Liver (tissue), 9 donors: Measurements from ENCODE around the gene TTC1. TPM values are rescaled to one million over a fixed set of nuclear protein-coding genes. Genes with fewer than 3 reads are reported as not detected.

ENCODE experiments used
- DNase-seq: peaks from one replicate; pipeline ENCODE4 v3.0.0-alpha.2; 2017; ENCODE audit warnings: low spot score
- H3K27ac ChIP-seq, 2 donors: one replicate each; pipeline ENCODE4 v1.7.0; 2013; ENCODE audit warnings: inconsistent platforms in 2 of 2, low read length in 2 of 2, control low read depth in 1 of 2, low read depth in 1 of 2, mild to moderate bottlenecking in 1 of 2
- H3K27me3 ChIP-seq, 4 donors: one replicate each; pipeline versions ENCODE4 v1.6.1 to v1.7.0; 2013; ENCODE audit warnings: low read length in 3 of 4, inconsistent platforms in 1 of 4, mild to moderate bottlenecking in 1 of 4, moderate library complexity in 1 of 4; ENCODE audit not compliant: control insufficient read depth in 4 of 4, insufficient read depth in 4 of 4
- H3K36me3 ChIP-seq, 4 donors: one replicate each; pipeline versions ENCODE4 v1.6.1 to v1.7.0; 2013; ENCODE audit warnings: low read length in 3 of 4, mild to moderate bottlenecking in 3 of 4, low read depth in 1 of 4, moderate library complexity in 1 of 4; ENCODE audit not compliant: control insufficient read depth in 4 of 4, insufficient read depth in 3 of 4
- H3K4me1 ChIP-seq, 4 donors: one replicate each; pipeline versions ENCODE4 v1.6.1 to v1.7.0; 2013; ENCODE audit warnings: low read length in 3 of 4, mild to moderate bottlenecking in 3 of 4, moderate library complexity in 1 of 4; ENCODE audit not compliant: control insufficient read depth in 4 of 4, insufficient read depth in 4 of 4
- H3K4me3 ChIP-seq, 3 donors: one replicate each; pipeline versions ENCODE4 v1.6.1 to v1.7.0; 2013; ENCODE audit warnings: low read length in 3 of 3, control low read depth in 1 of 3, low read depth in 1 of 3, mild to moderate bottlenecking in 1 of 3
- H3K9ac ChIP-seq, 2 donors: one replicate each; pipeline ENCODE4 v1.7.0; 2013; ENCODE audit warnings: low read length in 2 of 2, mild to moderate bottlenecking in 2 of 2, moderate library complexity in 2 of 2, control low read depth in 1 of 2, low read depth in 1 of 2
- H3K9me3 ChIP-seq, 4 donors: one replicate each; pipeline versions ENCODE4 v1.6.1 to v1.7.0; 2013; ENCODE audit warnings: low read length in 3 of 4; ENCODE audit not compliant: control insufficient read depth in 4 of 4
- EGR1 ChIP-seq, 2 donors: IDR thresholded peaks; 2 replicates each; pipeline ENCODE4 v1.6.1; 2016 to 2018; ENCODE audit warnings: antibody characterized with exemption in 2 of 2, low read depth in 2 of 2
- FOXA2 ChIP-seq: IDR thresholded peaks from 2 replicates; pipeline ENCODE4 v1.6.1; 2016; ENCODE audit warnings: antibody characterized with exemption
- GABPA ChIP-seq, 2 donors: IDR thresholded peaks in 1 of 2; conservative IDR thresholded peaks in 1 of 2; 2 replicates each; pipeline ENCODE4 v1.6.1; 2016; ENCODE audit warnings: antibody characterized with exemption in 2 of 2, mild to moderate bottlenecking in 1 of 2, moderate library complexity in 1 of 2
- HNF4A ChIP-seq, 2 donors: conservative IDR thresholded peaks; 2 replicates each; pipeline ENCODE4 v1.6.1; 2016; ENCODE audit warnings: antibody characterized with exemption in 2 of 2, mild to moderate bottlenecking in 2 of 2
- HNF4G ChIP-seq: IDR thresholded peaks from 2 replicates; pipeline ENCODE4 v1.6.1; 2016; ENCODE audit warnings: antibody characterized with exemption
- JUND ChIP-seq, 2 donors: IDR thresholded peaks; 2 replicates each; pipeline ENCODE4 v1.6.1; 2016; ENCODE audit warnings: antibody characterized with exemption in 2 of 2
- MAX ChIP-seq: IDR thresholded peaks from 2 replicates; pipeline ENCODE4 v1.6.1; 2016; ENCODE audit warnings: antibody characterized with exemption
- NR2F2 ChIP-seq: IDR thresholded peaks from 2 replicates; pipeline ENCODE4 v1.6.1; 2016; ENCODE audit warnings: antibody characterized with exemption
- RAD21 ChIP-seq, 2 donors: IDR thresholded peaks; 2 replicates each; pipeline ENCODE4 v1.6.1; 2016; ENCODE audit warnings: antibody characterized with exemption in 2 of 2, mild to moderate bottlenecking in 2 of 2
- RXRA ChIP-seq, 2 donors: IDR thresholded peaks; 2 replicates each; pipeline ENCODE4 v1.6.1; 2017 to 2018; ENCODE audit warnings: antibody characterized with exemption in 2 of 2, mild to moderate bottlenecking in 1 of 2
- SP1 ChIP-seq: IDR thresholded peaks from 2 replicates; pipeline ENCODE4 v1.6.1; 2018; ENCODE audit warnings: antibody characterized with exemption, mild to moderate bottlenecking
- TAF1 ChIP-seq: conservative IDR thresholded peaks from 2 replicates; pipeline ENCODE4 v1.6.1; 2016; ENCODE audit warnings: antibody characterized with exemption, mild to moderate bottlenecking
- YY1 ChIP-seq: IDR thresholded peaks from 2 replicates; pipeline ENCODE4 v1.6.1; 2016; ENCODE audit warnings: antibody characterized with exemption, mild to moderate bottlenecking
- WGBS: extraction: QIAGEN DNeasy Blood & Tissue Kit; methylation state at CpG from one replicate; pipeline ENCODE4 v1.1.7; 2013; 5-methylcytosine and 5-hydroxymethylcytosine counted together
- polyA plus RNA-seq, 2 donors: library from polyadenylated mRNA; stranded (reverse) in 1 of 2; unstranded in 1 of 2; fragments of 200-250 nt in 1 of 2; fragments of >200 nt in 1 of 2; fragmentation: Nextera tagmentation in 1 of 2; extraction: Ambion mirVana in 1 of 2; gene quantifications; one replicate each; pipeline versions ENCODE4 v1.2.1 to v1.2.3, GENCODE V29; 2013 to 2015
- total RNA-seq, 2 donors: library from RNA; depleted of rRNA; stranded (reverse); fragments of >200 nt; gene quantifications; one replicate each; pipeline ENCODE4 v1.2.3, GENCODE V29; 2014
- TF ChIP-seq, protein P1 (sequence below): fragments of 150-350 bp; IDR thresholded peaks from 2 replicates; pipeline ENCODE4 v1.5.1; 2017; ENCODE audit warnings: improper control_type of control experiment, low read depth, low read length; ENCODE audit not compliant: missing input control
- TF ChIP-seq, protein P2 (sequence below): IDR thresholded peaks from 2 replicates; pipeline ENCODE4 v1.6.1; 2016; ENCODE audit warnings: antibody characterized with exemption
- TF ChIP-seq, protein P3 (sequence below): IDR thresholded peaks from 2 replicates; pipeline ENCODE4 v1.6.1; 2016; ENCODE audit warnings: antibody characterized with exemption, mild to moderate bottlenecking
- donor health status: healthy.
- donor health status: healthy.
- donor health status: healthy.
- donor health status: healthy.
- donor health status: healthy.

Gene TTC1
- total and polyA plus RNA-seq, 4 donors = 18.0 to 35.5 (median 22.2) TPM

DNA sequence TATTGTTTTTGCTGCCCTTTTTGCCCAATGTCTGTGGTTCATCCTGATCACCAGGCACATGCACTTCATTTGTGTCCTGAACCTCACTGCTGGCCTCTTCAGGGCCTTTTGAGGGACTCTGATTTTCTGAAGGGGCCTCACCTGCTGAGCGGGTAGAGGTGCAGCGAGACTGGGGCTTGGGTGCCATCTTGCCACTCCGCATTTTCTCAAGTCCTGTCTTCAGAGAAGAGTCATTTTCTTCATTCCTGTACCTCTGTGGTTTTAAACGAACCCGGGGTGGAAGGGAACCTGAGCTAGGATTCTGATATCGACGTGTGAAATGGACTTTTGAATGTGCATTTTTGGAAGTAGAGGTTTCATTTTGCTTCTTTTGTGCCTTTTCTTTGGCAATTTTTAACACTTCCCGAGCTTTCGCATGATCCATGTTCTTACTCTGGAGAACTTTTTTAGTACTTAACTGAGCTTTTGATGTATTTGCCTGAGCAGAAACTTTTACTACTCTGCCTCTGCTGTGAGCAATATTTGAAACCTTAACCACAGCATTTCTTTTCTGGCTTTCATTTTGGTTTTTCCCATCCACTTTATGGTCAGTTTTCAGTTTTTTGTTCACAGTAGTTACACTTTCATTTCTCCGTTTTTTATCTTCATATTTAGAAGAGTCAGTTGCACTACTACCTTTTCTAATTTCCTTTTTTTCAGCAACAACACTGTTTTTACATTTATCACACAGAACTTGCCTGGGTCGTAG is 84.2 kb downstream of the TTC1 start:
- Histone ChIP-seq H3K9ac (no peak overlapping the region), H3K27me3 (no peaks in the 10 kb centered on the region), H3K36me3 (peaks cover 5 to 17% (median 15%) of the 10 kb centered on the region in 4 donors), H3K4me1 (no peaks in the 10 kb centered on the region), H3K4me3 (no peak overlapping the region), H3K27ac (no peak overlapping the region), H3K9me3 (no peaks in the 10 kb centered on the region)
- no peak for DNase-seq
- no peak for TF ChIP-seq TAF1
- TF ChIP-seq YY1 = no peak
- no peak for TF ChIP-seq RAD21 (IDR thresholded peaks at IDR 0.05)
- TF ChIP-seq JUND (IDR thresholded peaks at IDR 0.05) = no peak
- WGBS = 96% methylated on average over 11 of the region's 11 CpGs

DNA sequence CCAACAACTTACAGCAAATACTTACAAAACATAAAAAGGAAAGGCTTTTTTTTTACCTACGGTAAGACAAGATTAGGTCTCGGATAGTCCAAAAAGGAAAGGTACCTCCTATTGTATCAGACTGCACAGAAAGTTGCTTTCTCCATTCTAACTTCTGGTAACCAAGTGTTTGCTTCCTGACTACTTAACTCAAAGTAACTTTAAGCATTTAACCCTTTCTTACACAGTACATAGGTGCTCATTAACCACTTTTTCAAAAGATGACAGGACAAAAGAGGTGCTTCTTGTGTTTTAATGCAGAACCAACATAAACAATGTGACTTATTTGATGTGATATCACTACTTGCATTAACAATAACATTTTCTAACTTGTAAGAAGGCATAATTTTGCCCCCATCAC is 87.2 kb downstream of the TTC1 start:
- H3K27me3 ChIP-seq = no peaks in the 10 kb centered on the region
- H3K36me3 ChIP-seq = peaks cover 5 to 21% (median 15%) of the 10 kb centered on the region in 4 donors
- H3K9ac ChIP-seq = no peak overlapping the region
- 97% methylated on average over 2 of the region's 2 CpGs for WGBS
- H3K4me1 ChIP-seq = no peaks in the 10 kb centered on the region
- H3K4me3 ChIP-seq = no peak overlapping the region
- TF ChIP-seq, protein P1, sequence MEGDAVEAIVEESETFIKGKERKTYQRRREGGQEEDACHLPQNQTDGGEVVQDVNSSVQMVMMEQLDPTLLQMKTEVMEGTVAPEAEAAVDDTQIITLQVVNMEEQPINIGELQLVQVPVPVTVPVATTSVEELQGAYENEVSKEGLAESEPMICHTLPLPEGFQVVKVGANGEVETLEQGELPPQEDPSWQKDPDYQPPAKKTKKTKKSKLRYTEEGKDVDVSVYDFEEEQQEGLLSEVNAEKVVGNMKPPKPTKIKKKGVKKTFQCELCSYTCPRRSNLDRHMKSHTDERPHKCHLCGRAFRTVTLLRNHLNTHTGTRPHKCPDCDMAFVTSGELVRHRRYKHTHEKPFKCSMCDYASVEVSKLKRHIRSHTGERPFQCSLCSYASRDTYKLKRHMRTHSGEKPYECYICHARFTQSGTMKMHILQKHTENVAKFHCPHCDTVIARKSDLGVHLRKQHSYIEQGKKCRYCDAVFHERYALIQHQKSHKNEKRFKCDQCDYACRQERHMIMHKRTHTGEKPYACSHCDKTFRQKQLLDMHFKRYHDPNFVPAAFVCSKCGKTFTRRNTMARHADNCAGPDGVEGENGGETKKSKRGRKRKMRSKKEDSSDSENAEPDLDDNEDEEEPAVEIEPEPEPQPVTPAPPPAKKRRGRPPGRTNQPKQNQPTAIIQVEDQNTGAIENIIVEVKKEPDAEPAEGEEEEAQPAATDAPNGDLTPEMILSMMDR = no peak
- no peak for TF ChIP-seq GABPA (IDR thresholded peaks at IDR 0.05 in 1 of 2, conservative IDR thresholded peaks at IDR 0.05 in 1 of 2)
- no peak for TF ChIP-seq JUND (IDR thresholded peaks at IDR 0.05)
- no peak for TF ChIP-seq TAF1
- no peak for TF ChIP-seq RXRA (IDR thresholded peaks at IDR 0.05)
- no peak for TF ChIP-seq RAD21 (IDR thresholded peaks at IDR 0.05)
- TF ChIP-seq, protein P2, sequence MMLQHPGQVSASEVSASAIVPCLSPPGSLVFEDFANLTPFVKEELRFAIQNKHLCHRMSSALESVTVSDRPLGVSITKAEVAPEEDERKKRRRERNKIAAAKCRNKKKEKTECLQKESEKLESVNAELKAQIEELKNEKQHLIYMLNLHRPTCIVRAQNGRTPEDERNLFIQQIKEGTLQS = no peak
- no peak for TF ChIP-seq MAX
- TF ChIP-seq HNF4G = no peak
- TF ChIP-seq SP1 = no peak
- no peak for TF ChIP-seq NR2F2
- TF ChIP-seq EGR1 (IDR thresholded peaks at IDR 0.05; ENCODE audit: low read depth in 2 of 2) = no peak
- no peak for TF ChIP-seq HNF4A (conservative IDR thresholded peaks at IDR 0.05)
- no peak for TF ChIP-seq FOXA2
- TF ChIP-seq, protein P3, sequence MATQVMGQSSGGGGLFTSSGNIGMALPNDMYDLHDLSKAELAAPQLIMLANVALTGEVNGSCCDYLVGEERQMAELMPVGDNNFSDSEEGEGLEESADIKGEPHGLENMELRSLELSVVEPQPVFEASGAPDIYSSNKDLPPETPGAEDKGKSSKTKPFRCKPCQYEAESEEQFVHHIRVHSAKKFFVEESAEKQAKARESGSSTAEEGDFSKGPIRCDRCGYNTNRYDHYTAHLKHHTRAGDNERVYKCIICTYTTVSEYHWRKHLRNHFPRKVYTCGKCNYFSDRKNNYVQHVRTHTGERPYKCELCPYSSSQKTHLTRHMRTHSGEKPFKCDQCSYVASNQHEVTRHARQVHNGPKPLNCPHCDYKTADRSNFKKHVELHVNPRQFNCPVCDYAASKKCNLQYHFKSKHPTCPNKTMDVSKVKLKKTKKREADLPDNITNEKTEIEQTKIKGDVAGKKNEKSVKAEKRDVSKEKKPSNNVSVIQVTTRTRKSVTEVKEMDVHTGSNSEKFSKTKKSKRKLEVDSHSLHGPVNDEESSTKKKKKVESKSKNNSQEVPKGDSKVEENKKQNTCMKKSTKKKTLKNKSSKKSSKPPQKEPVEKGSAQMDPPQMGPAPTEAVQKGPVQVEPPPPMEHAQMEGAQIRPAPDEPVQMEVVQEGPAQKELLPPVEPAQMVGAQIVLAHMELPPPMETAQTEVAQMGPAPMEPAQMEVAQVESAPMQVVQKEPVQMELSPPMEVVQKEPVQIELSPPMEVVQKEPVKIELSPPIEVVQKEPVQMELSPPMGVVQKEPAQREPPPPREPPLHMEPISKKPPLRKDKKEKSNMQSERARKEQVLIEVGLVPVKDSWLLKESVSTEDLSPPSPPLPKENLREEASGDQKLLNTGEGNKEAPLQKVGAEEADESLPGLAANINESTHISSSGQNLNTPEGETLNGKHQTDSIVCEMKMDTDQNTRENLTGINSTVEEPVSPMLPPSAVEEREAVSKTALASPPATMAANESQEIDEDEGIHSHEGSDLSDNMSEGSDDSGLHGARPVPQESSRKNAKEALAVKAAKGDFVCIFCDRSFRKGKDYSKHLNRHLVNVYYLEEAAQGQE = no peak
- TF ChIP-seq YY1 = no peak
- no peaks in the 10 kb centered on the region for H3K9me3 ChIP-seq
- H3K27ac ChIP-seq = no peak overlapping the region
- DNase-seq = no peak
